PC-9 (cell line): ENCODE results near the gene AKNAD1.

Experiments used
- CTCF ChIP-seq: fragments of 200-600 bp; sonication (generic); conservative IDR thresholded peaks from 2 replicates; pipeline ENCODE4 v1.6.1; 2017; ENCODE audit warnings: mixed run types, antibody characterized with exemption, mild to moderate bottlenecking, moderate library complexity
- EZH2 ChIP-seq: fragments of 200-600 bp; sonication (generic); IDR thresholded peaks from 2 replicates; pipeline ENCODE4 v1.8.0; 2017; ENCODE audit warnings: antibody characterized with exemption, low read depth

GRCh38 chr1:108892356-108893140 is 35.7 kb upstream of the AKNAD1 start:
- TF ChIP-seq CTCF (no peak), EZH2 (no peak)
